GM12872 (cell line): ENCODE results near the gene FLNB.

ENCODE experiments used
- TF ChIP-seq, protein P1 (sequence below): IDR thresholded peaks from 3 replicates; pipeline ENCODE4 v1.5.1; 2011; ENCODE audit warnings: low read depth, mild to moderate bottlenecking, low read length, moderate library complexity; ENCODE audit not compliant: insufficient read depth

FLNB gene

DNA sequence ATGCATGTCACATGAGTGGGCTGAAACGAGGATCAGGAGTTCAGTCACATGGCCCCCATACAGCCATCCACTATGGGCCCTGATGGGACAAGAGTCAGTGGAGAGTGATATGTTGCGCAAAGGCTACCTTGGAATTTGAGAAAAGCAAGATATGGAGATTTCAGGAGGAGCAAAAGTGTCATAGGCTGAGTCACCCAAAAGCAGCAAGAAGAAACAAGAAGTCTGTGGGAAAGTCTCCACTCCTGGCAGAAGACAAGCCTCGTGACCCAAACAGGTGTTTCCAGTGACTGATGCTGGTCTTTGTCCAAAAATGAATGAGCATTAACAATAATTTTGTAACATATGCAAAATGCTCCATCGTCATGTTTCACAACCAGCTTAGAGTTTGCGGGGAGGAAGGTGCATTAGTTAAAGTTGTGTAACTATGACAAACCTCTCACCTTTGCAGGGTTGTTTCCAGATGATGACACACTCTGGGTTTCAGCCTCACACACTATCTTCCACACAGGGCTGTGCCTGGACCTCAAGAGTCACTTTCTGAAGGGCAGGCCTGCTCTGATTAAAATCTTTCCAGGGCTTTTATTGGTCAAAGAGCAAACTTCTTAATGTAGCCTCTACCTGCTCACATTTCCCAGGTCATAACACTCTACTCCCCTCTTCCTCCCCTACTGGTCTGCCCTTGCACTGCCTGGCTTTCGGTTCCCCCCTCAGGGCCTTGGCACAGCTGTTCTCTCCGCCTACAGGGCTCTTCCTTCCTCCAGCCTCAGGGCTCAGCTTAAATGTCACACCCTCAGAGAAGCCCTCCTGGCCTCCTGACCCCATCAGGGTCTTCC lies 206.5 kb downstream of the FLNB start:
- TF ChIP-seq, protein P1, sequence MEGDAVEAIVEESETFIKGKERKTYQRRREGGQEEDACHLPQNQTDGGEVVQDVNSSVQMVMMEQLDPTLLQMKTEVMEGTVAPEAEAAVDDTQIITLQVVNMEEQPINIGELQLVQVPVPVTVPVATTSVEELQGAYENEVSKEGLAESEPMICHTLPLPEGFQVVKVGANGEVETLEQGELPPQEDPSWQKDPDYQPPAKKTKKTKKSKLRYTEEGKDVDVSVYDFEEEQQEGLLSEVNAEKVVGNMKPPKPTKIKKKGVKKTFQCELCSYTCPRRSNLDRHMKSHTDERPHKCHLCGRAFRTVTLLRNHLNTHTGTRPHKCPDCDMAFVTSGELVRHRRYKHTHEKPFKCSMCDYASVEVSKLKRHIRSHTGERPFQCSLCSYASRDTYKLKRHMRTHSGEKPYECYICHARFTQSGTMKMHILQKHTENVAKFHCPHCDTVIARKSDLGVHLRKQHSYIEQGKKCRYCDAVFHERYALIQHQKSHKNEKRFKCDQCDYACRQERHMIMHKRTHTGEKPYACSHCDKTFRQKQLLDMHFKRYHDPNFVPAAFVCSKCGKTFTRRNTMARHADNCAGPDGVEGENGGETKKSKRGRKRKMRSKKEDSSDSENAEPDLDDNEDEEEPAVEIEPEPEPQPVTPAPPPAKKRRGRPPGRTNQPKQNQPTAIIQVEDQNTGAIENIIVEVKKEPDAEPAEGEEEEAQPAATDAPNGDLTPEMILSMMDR = peak; percentile 68

DNA sequence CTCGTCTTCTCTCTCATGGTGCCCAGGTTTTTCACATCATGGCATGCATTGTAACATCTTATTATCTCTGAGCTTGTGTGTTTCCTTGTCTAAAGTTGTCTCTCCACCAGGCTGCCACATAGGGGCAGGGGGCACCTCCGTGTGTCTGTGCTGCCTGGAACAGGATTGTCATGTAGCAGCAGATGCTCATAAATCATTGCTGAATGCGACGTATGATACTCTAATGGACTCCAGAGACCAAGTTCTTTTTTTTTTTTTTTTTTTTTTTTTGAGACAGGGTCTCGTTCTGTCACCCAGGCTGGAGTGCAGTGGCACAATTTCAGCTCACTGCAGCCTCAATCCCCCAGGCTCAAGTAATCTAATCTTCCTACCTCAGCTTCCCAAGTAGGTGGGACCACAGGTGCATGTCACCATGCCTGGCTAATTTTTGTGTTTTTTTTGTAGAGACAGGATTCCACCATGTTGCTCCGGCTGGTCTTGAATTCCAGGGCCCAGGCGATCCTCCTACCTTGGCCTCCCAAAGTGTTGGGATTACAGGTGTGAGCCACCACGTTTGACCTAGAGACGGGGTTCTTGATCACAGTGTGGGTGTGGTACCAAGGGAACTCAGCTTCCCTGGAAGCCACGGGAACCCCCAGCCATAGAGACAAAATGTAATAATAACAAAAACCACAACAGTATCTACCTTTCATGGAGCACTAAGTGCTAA lies 207.2 kb downstream of the FLNB start:
- TF ChIP-seq, protein P1 = no peak

DNA sequence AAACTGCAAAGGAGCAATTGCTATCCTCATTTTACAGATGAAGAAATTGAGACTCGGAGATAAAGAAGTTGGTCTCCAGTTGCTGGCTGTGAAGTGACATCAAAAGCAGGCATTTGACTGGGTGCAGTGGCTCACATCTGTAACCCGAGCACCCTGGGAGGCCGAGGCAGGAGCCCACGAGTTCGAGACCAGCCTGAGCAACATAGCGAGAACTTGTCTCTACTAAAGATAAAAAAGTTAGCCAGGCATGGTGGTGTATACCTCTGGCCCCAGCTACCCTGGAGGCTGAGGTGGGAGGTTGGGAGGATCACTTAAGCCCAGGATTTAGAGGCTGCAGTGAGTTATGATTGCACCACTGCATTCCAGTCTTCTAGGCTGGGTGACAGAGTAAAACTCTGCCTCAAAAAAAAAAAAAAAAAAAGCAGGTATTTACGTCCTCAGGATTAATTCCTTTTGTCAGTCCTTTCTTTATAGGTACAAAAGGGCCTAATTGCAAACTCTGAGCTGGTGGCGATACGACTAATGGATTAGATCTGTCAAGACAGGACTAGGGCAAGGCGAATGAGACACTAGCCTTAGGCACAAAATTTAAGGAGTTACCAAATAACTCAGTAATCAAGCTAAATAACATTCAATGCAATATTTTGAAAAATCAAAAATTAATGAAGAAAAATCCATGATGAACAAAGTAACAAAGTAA lies 208.4 kb downstream of the FLNB start:
- TF ChIP-seq, protein P1 = no peak

DNA sequence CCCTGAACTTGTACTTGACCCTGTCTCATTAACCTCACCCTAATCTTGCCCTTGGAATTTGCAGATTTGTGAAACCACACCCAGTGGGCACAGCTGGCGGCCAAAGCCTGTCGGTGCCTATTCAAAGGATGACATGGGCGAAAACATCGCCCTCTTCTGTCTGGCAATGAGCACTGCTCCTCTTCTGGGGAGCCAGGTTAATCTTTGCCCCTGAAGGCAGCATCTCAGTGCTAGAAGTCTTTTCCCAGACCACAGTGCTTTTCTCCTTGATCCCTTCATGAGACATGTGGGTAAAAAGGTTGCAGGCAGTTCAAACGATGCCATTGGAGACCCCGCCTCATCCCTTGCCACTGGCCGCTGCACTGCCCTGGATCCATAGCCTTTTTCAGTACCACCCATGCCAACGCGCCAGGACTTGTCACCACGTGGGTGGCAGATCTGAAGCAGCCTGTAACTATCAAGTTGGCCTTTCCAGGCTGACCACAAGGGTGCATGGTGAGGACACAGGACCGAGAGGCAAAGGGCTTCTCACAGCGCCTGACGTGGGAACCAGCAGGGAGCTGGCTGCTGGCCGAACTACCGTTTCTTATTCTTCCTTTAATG lies 209.1 kb downstream of the FLNB start:
- TF ChIP-seq, protein P1 = peak; percentile 92

DNA sequence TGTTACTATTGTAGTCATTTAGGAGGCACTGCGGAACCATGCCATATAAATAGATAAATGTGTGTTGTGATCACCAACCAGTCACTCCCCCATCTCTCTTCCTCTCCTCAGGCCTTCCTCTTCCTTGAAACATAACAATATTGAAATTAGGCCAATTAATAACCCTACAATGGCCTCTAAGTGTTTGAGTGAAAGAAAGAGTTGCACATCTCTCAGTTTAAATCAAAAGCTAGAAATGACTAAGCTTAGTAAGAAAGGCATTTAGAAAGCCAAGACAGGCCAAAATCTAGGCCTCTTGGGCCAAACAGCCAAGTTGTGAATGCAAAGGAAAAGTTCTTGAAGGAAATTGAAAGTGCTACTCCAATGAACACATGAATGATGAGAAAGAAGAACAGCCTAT lies 210.7 kb downstream of the FLNB start:
- TF ChIP-seq, protein P1 = no peak
